GM10847 (cell line): Measurements from ENCODE around the gene HDHD2.

ENCODE experiments used
- POLR2A ChIP-seq: IDR thresholded peaks from 2 replicates; pipeline ENCODE4 v1.6.1; 2011; ENCODE audit not compliant: insufficient read length; ENCODE audit errors: extremely low read depth

The HDHD2 gene

DNA sequence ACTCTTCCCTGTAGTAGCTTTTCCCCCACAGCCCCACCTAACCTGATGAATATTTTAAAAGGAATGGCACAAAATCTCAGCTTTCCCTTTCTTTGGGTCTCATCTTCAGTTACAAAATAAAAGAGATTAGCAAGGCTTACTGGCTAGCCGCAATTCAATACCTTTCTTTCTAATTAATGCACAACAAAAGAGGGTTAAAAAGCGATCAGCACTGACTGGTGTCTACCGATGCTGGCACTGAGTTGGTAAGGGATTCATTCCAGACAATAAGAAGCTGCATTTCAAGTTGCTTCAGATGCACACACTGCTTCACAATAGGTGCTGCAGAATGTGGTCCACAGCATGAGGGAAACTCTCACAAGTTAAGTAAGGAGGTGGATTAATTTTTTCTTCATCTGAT is 41.9 kb downstream of the HDHD2 start:
- no peak for TF ChIP-seq POLR2A

GRCh38 chr18:47100212-47100831 is 50.0 kb downstream of the HDHD2 start:
- no peak for TF ChIP-seq POLR2A

- no peak for TF ChIP-seq POLR2A
Observed at GRCh38 chr18:47095810-47096209, 54.5 kb downstream of the HDHD2 start.

DNA sequence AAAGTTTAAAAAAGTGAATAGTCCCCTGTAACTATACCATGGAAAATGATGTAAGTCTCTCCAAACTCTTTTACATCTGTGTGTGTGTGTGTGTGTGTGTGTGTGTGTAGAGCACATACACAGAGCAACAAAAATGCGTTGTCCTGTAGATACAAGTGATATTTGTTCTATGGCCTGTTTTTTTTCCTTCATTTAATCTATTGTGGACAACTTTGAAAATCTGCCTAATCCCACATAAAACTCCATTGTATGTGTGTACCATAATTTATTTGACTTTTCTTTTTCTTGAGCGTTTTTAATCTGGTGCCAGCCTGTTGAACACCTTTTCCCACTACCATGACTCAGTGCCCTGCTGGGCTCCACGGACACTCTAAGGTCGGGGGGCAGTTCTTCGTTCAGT is 62.6 kb downstream of the HDHD2 start:
- TF ChIP-seq POLR2A: no peak

DNA sequence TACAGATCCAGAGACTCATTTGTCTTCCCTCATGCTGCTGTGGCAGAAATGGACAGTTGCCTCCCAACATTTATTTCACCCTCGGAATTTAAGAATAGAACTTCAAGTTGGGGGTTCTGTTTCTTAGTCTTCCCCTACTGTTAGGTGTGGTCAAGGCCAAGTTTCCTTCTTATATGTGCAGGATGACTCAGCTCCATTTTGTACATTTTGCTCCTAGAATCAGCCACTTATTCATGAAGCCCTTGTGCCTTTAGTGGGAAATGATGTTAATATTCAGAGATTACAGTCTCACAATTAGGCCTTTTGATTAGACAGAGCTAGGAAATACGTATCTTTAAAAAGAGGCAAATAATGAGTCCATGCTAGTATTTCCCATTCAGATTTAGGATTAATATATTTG is 68.7 kb downstream of the HDHD2 start:
- TF ChIP-seq POLR2A: no peak

DNA sequence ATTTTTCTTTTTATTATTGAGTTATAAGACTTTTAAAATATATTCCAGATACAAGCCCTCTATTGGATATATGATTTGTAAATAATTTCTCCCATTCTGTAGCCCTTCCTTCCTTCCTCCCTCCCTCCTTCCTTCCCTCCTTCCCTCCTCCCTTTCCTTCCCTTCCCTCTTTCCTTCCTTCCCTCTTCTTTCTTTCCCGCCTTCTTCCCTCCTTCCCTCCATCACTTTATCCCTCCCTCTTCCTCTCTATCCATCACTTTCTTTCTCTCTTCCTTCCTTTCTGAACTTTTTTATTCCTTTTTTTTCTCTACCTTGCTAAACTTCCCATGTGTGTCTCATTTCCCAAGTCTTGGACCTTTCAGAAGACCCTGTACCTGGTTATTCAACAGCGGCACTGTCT is 69.4 kb downstream of the HDHD2 start:
- TF ChIP-seq POLR2A: no peak

DNA sequence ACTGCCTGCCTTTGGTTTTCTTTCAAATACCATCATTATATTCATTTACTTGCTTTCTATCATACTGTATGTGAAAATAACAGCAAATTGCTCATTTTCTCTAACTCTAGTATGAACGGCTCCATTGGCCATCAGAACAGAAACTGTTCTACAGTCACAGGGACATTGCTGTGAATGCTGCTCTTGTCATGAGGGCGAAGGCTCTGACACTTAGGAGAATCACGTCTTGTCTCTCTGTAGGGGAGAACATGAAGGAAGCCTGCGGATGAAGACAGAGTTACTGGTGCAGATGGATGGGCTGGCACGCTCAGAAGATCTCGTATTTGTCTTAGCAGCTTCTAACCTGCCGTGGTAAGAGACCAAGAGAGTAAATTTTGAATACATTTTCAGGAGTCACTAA is 73.2 kb downstream of the HDHD2 start:
- TF ChIP-seq POLR2A: no peak

DNA sequence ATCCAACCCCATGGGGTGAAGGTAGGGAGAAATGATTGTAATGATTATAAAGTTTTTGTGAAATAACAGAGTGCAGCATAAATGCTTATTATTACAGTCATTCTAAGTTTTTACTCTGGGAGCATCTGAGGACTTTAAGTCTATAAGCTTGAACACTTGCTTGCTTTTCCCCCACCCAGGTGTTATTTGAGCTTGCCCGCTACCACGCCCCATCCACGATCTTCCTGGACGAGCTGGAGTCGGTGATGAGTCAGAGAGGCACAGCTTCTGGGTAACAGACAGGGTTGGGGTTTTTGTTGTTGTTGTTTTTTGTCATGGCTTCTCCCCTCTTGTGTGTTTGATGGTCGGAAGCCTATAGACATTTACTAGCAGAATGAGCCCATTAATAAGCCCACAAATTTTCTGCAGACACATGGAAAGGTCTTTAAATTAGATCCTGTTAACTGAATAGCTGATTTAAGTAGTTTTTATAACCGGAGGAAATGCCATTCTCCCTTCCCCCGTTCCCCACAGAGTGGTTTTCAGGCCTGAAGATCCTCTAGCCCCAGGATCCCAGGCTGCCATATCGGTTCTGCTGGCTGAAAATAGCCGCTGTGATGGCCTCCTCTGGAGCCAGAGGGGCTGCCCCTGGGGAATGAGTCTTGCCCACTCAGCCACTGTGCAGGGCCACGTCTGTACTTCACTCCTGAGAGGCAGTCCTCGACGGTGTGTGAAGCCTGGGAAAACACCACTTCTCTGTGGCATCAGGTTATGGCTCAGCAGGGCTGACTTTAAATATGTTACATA is 75.0 kb downstream of the HDHD2 start:
- no peak for TF ChIP-seq POLR2A

- no peak for TF ChIP-seq POLR2A
Observed at GRCh38 chr18:47067648-47068047, 82.7 kb downstream of the HDHD2 start.

DNA sequence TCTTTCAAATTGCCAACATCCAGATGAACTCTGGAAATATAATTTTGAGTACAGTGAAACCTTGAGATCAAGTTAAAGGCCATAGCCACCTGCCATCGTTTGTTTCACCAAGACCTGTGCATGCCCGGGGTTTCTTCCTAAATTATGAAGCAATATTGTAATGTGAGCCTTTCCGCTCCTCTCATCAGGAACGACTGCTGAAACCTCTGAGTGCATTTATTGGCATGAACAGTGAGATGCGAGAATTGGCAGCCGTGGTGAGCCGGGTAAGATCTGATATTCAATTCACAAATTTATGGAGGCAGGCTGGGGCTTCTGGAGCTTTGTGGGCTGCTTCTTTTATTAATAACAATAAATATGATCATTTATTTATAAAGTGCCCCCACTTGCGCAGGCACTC is 87.2 kb downstream of the HDHD2 start:
- no peak for TF ChIP-seq POLR2A

DNA sequence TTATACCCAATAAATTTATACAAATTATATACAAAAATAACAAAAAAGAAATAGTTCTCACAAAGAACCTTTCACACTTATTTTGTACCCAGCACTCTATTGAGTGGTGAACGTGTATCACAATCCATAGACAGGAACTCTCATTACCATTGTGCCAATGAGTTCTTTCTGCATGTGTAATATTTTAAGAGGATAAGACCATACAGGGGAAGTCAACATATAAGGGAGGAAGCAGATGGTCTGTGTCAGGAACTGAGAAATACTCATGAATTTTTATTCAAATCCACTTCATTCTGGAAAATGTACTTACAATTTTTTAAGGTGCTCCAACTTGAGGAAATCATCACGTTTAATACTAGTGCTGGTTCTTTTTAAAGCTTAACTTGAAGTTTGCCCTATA is 87.8 kb downstream of the HDHD2 start:
- no peak for TF ChIP-seq POLR2A
